Measurements from ENCODE around the gene ST8SIA3.
"Not testable (repeated sequence)": the region's sequence is repeated elsewhere in the genome, so short reads cannot be mapped to it uniquely, and the experiment has no call there.

The ST8SIA3 gene

GRCh38 chr18:57362714-57363113, 10.4 kb downstream of the ST8SIA3 start:
- no peak overlapping the region for H3K27ac ChIP-seq
- DNase-seq (ENCODE audit: low read depth, low spot score), result no peak

- DNase-seq (ENCODE audit: low read depth, low spot score), result no peak
- H3K27ac ChIP-seq, result no peak overlapping the region
These were observed 12.1 kb downstream of the ST8SIA3 start for GRCh38 chr18:57364460-57364859.

DNA sequence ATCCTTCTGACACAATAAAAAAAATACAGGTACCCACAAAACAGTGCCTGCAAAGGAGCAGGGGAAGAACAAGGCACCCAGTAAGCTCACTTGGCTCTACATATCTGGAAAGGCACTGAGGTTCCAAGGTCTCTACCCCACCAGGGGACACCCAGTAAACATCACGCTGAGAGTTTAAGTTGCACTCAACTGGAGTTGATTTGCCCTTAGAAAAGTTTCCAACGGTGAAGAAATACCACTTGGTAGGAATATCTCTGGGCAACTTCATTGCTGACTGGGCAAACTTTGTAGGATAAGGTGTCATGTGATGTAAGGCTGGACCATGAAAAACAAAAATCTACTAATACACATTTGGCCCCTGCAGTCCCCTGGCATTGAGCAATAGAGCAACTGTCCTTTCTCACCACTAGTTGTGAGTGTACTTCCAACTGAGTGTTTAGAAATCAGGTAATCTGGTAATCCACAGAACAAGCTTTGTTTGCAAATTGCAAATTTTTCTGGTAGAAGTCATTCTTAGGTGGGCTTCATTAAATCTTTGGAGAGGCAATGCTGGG, 14.2 kb downstream of the ST8SIA3 start:
- no peak overlapping the region for H3K27ac ChIP-seq
- no peak for DNase-seq (ENCODE audit: low read depth, low spot score)

DNA sequence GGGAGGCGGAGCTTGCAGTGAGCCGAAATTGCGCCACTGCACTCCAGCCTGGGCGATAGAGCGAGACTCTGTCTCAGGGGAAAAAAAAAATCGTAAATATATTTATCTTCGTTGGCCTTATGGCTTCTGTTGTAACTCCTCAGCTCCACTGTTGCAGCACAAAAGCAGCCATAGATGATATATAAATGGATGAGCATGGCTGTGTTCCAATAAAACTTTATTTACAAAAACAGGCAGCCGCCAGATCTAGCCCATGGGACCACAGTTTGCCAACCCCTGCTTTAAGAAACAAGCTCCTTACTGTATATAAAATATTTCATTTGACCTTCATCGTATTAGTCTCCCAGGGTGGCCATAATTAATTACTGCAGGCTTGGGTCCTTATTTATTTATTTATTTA, 20.1 kb downstream of the ST8SIA3 start:
- no peak for DNase-seq (ENCODE audit: low read depth, low spot score)
- no peak overlapping the region for H3K27ac ChIP-seq

DNA sequence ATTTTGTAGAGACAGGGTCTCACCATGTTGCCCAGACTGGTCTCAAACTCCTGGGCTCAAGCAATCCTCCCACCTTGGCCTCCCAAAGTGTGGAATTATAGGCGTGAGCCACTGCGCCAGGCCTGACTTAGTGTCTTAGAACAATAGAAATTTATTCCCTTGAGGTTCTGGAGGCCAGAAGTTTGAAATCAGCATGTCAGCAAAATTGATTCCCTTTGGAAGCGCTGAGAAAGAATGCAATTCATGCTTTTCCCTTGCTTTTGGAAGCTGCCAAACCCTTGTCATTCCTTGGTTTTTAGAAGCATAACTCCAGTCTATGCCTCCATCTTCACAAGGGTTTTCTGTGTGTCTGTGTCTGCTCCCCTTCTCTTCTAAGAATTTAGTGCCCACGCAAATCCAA, 20.7 kb downstream of the ST8SIA3 start:
- no peak overlapping the region for H3K27ac ChIP-seq
- DNase-seq (ENCODE audit: low read depth, low spot score), result no peak

- DNase-seq (ENCODE audit: low read depth, low spot score), result no peak
- no peak overlapping the region for H3K27ac ChIP-seq
These were observed 24.1 kb downstream of the ST8SIA3 start for GRCh38 chr18:57376503-57376902.

DNA sequence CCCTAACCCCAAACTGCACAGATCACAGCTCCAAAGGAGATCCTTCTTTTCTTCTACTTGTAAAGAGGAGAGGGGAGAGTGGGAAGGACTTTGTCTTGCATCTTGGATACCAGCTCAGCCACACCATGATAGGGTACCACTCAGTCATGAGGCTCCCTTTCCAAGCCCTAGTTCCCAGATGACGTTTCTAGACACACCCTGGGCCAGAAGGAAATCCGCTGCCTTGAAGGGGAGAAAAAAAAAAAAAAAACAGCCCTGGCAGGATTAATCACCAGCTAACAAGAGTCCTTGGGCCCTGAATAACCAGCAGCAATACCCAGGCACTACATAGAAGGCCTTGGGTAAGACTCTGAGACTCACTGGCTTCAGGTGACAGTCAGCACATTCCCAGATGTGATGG, 36.9 kb downstream of the ST8SIA3 start:
- no peak overlapping the region for H3K27ac ChIP-seq
- no peak for DNase-seq (ENCODE audit: low read depth, low spot score)

GRCh38 chr18:57390044-57390443, 37.7 kb downstream of the ST8SIA3 start:
- DNase-seq (ENCODE audit: low read depth, low spot score), result no peak
- H3K27ac ChIP-seq, result no peak overlapping the region

- not testable (repeated sequence) for DNase-seq (ENCODE audit: low read depth, low spot score); H3K27ac ChIP-seq
These were observed 42.4 kb downstream of the ST8SIA3 start for GRCh38 chr18:57394749-57395148.

GRCh38 chr18:57396831-57397230, 44.5 kb downstream of the ST8SIA3 start:
- DNase-seq (ENCODE audit: low read depth, low spot score); H3K27ac ChIP-seq: not testable (repeated sequence)

GRCh38 chr18:57397440-57398132, 45.2 kb downstream of the ST8SIA3 start:
- DNase-seq (ENCODE audit: low read depth, low spot score), result no peak
- H3K27ac ChIP-seq, result no peak overlapping the region

DNA sequence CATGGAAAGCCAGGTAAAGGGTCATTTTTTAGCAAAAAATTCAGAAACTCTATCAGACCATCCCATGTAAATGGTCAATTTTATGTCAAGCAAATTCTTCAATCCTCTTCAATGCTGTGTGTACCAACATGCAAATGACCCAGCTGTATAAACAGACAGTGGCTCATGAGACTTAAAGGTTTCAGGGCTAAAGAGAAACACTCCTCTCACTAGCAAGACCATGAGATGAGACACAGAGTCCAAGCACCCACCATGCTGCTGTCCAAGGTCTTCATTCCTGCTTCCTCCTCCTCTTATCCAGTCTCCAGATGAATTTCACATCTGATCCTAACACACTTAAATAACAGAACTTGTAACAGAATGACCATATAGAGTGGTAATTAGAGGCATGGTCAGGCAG, 52.0 kb downstream of the ST8SIA3 start:
- no peak overlapping the region for H3K27ac ChIP-seq
- no peak for DNase-seq (ENCODE audit: low read depth, low spot score)

DNA sequence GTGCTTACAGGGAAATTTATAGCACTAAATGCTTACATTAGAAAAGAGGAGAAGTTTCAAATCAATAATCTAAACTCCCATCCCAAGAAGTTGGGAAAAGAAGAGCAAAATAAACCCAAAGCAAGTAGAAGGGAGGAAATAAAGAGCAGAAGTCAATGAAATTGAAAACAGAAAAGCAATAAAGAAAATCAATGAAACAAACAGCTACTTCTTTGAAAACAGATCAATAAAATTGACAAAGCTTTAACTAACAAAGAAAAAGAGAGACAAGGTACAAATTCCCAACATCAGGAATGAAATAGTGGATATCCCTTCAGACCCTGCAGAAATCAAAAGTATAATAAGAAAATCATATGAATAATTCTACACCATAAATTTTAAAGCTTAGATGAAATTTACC, 57.3 kb downstream of the ST8SIA3 start:
- no peak overlapping the region for H3K27ac ChIP-seq

GRCh38 chr18:57410749-57411148, 58.4 kb downstream of the ST8SIA3 start:
- no peak for DNase-seq (ENCODE audit: low read depth, low spot score)
- no peak overlapping the region for H3K27ac ChIP-seq

More for the DNA sequence above, 57.3 kb downstream of the ST8SIA3 start:
- no peak for DNase-seq (ENCODE audit: low read depth, low spot score)

- H3K27ac ChIP-seq, result no peak overlapping the region
- no peak for DNase-seq (ENCODE audit: low read depth, low spot score)
These were observed 64.2 kb downstream of the ST8SIA3 start for GRCh38 chr18:57416542-57416941.

Data from epithelial cell of prostate (primary cell).